LHCN-M2 (cell line): ENCODE measurements around the gene PPM1J. TPM values are rescaled to one million over a fixed set of nuclear protein-coding genes. Genes with fewer than 3 reads are reported as not detected.
"Not testable (repeated sequence)": the region's sequence is repeated elsewhere in the genome, so short reads cannot be mapped to it uniquely, and the experiment has no call there.

Experiments used
- DNase-seq: peaks from one replicate; pipeline ENCODE4 v3.0.0-alpha.2; 2012; ENCODE audit warnings: low read depth
- total RNA-seq: library from RNA; depleted of rRNA; stranded (reverse); fragments of >200 nt; gene quantifications from 2 replicates; pipeline ENCODE4 v1.2.3, GENCODE V29; 2014

Gene PPM1J
- total RNA-seq, 1 experiment from 2014 or later, result 1.1 TPM

DNA sequence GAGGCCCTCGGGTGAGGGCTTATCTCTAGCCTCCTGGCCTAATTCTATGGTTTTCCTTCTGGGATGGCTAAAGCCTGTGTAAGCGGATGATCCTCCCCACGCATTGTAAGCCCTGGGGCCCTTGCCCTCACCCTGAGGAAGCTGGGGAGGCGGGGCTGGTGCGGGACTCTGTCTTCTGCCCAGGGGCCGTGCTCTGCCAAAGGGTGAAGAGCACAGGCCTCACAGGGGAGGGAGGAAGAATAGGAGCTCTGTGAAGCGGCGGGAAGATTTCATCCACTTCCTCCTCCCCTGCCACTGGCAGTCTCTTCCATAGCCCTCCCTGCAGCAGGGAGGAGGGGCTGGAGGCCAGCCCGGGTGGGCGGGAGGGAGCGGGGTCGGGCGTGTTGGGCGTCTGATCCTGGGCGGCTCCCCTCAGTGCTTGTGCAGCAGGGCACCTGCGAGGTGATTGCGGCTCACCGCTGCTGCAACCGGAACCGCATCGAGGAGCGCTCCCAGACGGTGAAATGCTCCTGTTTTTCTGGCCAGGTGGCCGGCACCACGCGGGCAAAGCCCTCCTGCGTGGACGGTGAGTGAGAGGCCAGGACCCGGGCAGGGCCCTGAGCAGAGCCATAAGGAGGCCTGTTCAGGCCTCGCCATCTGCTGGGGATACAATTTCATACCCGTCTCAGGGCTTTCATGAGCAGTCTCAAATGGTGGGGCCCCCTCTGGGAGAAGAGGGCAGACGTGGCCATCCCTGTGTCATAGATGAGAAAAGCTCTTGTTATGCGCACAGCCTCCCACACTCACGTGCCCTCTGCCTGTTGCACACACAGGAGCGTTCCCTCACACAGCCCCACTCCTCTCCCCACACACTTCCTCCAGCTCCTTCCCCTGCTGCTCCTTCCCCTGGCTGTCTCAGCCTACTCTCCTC is 7.7 kb upstream of the PPM1J start:
- DNase-seq, result no peak

DNA sequence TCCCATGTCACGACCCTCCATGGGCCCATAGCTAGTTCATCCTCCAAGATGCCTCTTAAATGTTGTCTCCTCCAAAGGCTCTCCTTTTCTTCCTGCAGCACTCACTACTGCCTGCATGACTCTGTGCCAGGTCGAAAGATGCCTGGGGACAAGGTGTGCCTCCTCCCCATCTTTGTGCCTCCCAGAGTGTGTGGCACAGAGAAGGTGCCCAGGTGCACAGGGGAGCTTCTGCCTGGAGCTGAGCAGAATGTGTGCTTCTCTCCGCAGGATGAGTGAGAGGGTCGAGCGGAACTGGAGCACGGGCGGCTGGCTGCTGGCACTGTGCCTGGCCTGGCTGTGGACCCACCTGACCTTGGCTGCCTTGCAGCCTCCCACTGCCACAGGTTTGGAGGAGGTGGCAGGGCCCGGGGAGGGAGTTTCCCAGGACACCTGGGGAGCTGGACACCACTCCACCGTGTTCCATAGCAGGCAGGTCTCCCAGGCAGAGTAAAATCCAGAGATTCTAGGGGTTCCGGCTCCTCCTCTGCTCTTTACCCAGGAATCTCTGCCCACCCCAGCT is 6.9 kb upstream of the PPM1J start:
- no peak for DNase-seq

DNA sequence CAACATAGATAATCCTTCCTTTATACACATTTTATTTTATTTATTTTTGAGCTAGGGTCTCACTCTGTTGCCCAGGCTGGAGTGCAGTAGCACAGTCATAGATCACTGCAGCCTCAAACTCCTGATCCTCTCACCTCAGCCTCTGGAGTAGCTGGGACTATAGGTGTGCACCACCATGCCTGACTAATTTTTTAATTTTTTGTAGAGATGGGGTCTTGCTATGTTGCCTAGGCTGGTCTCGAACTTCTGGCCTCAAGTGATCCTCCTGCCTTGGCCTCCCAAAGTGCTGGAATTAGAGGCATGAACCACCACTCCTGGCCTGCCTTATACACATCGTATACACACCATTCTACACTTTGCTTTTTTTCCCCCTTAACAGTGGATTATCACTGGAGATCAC is 6.2 kb upstream of the PPM1J start:
- DNase-seq, result not testable (repeated sequence)

DNA sequence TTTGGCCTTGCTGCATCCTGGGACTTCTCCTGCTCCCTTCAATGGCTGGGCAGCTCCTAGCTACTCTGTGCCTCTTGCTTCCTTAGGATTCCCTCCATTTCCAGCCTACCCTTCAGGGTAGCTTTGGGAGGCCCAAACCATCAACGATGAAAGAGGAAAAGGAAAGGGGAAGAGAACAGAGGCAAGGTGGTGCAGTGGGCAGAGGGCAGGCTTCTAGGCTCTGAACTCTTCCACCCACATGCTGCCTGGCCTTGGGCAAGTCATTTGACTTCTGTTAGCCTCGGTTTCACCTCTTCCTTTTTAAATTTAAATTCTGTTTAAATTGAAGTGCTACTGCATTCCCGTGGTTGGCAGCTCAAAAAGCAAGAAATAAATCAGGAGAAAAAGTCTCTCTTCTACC is 5.7 kb upstream of the PPM1J start:
- DNase-seq, result no peak

DNA sequence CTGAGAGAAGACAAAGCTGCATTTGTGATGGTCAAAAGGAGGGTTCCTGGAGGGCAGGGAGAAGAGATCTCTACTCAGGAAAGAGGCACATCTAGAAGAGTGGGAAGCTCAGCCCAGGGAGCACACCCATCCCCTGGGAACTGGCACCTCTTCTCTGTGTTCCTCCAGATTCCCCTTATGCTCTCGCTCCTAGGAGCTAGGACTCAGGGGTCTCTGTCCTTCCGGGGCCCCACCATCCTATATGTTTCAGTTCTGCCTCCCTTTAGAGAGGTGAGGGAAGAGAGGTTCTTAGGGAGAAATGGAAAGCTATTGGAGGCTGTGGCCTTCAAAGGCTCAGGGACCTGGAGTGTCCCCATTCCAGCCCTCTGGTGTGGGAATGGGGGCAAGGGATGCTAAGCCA is 4.6 kb upstream of the PPM1J start:
- no peak for DNase-seq

DNA sequence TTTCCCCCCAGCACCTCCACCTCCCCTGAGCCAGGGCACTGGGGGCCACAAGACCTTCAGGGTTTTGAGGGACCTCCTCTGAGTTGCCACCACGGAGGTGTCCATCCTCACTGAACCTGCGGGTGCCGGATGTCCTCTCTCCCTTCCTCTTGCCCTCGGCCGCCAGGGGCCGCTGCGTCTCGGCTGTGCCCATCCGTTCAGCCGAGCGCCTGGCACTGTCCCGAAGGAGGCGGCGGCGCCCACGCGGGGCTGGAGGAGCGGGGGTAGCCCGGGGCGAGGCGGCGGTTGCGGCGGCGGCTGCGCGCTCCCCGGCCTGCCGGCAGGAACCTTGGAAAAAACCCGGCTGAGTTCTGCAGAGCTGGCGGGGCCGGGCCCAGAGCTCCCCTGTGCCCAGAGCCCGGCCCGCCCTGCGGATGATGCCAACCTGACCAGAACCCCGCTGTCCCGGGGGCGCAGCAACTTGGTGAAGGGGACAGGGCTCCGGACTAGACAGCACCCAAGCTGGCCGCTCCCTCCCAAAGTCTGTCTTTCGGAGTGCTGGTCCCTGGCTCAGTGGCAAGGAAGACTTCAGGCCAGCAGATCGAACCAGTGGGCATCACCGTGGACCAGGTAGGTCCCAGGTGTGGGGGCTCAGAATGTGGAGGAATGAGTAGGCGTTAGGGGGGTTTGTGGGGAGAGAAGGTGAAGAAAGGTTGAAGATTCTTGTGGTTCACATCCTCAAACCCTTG is 3.7 kb upstream of the PPM1J start:
- peak; percentile 50 for DNase-seq

DNA sequence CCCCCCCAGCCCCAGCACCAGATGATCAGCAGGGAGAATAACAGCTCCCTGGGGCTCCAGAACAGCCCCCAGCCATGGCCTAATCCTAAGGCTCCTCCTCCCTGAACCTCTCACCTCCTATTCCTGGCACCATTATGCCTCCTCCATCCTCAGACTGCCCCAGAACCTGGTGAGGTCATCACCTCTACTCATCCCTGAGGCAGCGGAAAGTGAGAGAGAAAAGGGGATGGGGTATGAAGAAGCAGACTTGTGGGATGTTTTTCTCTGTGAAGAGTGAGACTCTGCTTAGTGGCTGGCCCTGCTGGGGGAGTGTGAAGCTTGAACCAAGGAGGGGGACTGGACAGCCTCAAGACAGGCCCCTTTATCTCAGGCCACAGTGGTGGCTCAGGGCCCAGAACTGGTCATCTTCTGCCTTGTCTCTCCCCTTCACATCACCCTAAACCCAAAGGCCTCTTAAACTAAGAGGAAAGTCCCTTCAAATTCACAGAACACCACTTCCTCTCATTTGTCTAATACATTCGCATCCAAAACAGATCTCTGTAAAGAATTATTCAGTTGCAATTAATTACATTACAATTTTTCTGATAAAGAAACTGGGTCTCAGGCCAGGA is 2.2 kb upstream of the PPM1J start:
- DNase-seq, result no peak

DNA sequence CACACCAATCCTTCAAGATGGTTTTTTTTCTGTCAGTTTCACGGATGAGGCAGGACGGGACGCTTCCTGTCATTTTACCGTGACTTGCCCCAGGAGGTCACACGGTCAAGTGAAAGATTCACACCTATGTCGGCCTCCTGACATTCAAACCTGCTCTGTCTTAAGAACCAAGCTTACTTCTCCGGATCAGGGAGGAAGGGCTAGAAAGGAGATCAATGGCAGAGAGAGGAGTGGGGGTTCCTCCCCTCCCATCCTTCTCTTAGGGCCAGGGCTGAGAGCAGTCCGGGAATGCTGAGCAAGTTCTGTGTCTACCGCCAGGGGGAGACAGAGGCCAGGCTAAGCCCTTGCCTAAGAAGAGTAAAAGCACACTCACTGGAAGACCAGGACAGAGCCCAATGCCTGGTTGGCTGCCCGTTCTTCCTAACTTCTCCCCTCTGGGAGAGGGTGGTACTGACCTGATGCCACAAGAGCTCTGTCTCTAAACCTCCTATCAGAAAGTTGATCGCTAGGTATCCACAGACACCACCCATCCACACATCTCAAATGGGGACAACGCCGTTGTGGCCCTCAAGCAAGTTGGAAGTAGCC is 1.1 kb upstream of the PPM1J start:
- DNase-seq, result peak; percentile 83

DNA sequence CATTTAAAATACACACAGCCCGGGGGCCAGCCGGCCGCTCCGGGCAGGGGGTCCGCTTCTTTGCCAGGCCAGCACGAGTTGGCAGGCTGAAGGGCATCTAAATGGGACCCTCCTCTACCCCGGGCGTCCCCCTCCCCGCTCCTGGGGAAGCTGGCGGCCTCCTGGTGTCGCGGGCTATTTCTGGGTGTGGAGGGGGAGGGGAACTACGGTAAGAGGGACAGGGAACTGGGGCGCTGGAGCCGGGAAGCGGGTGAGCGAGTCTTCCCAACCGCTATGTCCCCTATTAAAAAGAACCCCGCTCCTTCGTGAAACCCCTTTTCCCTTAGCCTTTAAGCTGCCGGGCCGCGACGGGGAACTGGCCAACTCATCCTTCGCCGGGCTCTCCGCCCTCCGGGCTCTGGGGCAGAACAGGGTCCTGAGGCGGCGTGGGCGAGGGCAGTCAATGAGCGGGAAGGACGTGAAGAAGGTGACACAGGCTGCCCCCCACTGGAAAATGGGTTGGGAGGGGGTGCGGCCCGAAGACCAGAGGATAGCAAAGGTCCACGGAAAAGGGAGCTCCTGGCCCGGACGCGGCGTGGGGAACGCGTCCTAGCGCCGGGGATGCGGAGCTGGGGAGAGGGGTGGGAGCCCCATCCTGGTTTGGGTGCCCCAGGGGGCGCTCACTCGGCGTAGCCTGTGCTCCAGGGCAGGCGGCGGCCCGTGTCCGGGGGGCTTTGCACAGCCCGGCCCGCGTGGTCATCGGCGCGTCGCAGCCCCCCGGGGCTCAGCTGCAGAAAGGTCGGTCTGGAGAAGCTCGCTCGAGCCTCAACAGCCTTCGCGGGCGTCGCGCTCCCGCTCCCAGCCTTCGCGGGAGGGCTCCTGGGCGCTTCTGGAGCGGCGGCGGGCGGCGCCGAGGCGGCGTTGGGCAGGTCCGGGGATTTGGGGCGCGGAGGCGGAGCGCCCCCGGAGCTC is 544 bp downstream of the PPM1J start:
- DNase-seq, result no peak

DNA sequence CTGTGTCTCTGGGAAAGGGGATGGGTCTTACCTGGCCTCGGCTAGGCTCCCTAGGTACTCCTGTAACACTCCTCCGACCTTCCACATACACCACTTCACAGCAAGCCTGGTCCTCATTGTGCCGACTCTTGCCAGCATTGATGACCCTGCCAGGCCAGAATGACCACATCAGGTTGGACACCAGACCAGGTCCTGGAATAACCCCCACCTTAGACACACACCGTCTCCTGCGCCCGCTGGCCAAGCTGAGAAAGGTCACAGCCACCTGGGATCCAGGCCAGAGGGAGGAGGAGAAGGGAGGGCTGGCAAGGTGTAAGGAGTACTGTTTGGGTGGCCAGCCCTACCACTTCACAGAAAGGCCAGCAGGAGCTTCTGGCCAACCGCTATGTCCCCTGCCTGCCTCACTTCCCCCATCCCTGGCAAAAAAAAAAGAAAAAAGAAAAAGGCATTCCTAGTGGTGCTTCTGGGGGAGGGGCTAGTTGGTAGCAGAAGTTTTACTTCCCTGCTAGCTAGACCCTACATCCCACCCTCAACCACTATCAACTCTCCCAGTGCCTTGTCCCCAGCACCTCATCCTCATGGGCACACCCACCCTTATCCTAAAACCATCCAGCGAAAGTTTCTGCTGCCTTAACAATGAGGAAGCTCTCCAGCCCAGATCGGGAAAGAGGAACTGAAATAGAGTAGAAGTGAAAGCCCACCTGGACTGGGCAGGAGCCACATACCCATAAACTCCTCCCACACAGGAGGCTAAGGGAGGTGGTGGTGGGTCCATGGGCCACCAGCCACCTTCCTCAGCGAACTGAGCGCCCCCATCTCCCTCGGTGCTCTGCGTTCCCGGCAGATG is 1.4 kb downstream of the PPM1J start:
- DNase-seq, result no peak

DNA sequence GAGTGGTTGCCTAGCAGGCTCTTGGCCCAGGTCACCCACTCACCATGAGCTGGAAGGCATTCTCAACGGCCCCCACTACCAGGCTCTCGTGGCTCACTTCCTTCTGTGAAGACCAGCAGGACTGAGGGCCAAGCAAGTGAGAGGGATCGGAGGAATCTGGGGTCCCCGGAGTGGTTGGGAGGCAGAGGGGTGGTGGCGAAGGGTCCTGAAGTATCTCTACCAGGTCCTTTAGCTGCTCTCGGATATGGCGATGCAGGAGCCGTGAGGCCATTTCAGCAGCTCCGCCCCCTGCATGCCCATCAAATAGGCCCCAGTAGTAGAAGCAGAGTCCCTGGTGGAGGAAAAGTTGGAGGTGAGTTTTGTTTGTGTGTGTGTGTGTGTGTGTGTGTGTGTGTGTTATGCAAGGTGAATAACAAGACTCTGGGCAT is 2.4 kb downstream of the PPM1J start:
- DNase-seq, result no peak

DNA sequence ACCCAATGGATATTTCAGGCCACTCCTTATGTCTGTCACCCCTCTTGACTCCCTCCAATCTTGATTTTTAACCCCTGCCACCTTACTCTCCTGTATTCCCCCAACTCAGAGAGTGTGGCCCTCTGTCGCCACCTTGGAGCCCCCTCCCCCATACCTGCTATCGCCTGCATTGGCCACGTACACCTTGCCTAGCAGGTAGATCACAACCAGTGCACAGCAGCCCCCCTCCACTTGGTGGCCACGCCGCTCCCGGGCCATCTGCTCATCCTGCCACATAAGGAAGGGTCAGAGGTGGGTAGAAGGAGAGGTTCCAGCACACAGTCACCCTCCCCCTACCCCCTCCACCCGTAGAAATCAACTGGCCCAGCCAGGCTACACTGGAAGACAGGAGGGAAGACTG is 2.9 kb downstream of the PPM1J start:
- no peak for DNase-seq

DNA sequence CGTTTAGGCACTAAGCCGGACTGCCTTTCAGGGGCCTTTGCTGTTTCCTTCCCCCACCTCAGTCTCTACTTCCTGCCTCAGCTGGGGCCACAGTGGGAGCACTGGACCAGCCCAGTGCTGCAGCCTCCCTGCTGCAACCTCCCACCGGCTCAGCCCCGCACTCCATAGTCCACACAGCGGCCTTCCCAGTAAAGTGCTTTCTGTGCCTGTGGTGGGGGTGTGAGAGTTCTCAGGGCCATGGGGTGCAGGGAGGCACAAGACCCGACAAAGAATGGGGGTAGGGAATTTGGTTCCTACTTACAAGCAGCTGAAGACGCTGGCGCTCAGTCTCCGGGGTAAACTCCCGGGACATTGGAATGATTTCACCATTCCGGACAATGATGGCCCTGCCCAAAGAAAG is 3.5 kb downstream of the PPM1J start:
- DNase-seq, result no peak

DNA sequence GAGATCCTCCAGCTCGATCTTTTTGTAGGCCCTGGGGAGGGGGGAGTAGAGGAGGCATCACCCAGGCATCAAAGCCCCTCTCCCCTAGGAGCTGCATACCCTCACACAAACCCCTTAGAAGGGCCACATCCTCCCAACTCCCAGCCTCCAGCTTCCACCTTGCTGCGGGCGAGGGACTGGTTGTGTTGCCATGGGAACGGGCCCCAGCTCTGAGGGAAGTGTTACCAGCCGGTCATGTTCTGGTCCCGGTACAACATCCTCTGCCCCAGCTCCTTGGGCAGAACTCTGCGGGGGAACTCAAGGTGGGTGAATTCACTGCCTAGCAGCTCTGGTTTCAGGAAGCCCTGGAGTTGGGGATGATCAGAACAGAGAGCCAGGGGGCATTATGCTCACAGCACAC is 4.1 kb downstream of the PPM1J start:
- DNase-seq, result no peak

DNA sequence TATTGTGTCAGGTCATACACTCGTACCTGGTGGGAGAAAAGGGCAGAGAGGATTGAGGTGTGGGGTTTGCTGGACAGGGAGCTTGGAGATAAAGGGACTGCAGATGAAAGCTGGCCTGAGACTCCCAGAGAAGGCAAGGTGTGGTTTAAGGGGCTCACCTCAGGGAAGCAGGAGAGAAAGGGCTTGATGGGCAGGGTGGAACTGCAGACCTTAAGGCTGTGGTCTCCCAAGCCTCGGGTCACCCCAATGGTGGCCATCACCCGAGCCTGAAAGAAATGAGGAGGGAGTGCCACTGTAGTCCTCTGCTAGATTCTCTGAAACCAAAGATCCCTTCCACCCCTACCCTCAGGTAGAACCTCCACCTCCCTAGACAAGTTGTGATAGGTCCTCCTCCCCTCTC is 4.5 kb downstream of the PPM1J start:
- no peak for DNase-seq

DNA sequence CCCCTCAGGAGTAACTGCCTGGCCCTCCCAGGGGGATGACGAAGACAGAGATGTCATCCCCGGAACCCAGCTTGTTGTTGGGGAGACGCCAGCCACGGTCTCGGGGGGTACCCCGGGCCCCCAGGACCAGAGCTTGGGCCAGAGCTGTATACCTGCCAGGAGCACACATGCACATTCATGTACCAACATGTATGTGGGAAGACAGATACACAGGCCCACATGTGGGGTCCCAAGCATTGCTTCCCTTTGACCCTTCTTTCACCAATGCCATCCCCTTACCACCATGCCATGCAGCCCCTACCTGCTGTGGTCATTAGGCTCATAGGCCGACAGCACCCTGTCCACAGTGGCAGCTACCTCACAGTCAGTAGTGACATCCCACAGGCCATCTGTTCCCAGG is 5.0 kb downstream of the PPM1J start:
- DNase-seq, result no peak

DNA sequence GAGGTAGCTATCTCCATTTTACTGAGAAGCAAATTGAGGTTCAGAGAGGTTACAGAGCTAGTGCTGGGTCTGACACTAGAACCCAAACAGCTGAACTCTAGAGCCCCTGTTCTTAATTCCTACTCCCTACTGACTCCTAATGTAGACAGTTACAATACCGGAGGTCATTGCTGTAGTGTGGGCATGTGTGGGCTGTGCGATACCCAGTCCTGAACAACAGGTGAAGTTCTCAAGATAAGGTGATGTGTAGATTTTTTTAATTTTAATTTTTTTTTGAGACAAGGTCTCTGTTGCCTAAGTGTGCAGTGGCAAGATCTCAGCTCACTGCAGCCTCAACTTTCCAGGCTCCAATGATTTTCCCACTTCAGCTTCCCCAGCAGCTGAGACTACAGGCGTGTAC is 6.6 kb downstream of the PPM1J start:
- no peak for DNase-seq

DNA sequence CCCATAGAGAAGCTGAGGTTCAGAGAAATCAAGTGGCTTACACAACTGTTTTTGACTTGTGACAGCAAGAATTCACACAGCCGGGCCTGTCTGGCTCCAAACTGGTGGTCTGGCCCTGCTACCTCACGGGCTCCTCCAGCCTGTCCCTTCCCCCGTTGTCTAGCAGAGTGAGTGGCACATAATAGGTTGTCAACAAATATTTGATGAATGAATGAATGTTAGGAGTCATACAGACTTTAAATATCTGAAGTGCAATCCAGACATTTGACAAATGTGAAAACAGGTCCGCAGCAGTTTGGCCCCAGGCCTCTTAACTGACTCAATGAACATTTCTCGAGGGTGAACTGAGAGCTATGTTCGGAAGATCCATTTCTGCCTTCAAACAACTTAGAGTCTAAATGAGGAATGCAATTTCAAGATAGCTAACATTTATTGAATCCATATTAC is 7.1 kb downstream of the PPM1J start:
- DNase-seq, result no peak

DNA sequence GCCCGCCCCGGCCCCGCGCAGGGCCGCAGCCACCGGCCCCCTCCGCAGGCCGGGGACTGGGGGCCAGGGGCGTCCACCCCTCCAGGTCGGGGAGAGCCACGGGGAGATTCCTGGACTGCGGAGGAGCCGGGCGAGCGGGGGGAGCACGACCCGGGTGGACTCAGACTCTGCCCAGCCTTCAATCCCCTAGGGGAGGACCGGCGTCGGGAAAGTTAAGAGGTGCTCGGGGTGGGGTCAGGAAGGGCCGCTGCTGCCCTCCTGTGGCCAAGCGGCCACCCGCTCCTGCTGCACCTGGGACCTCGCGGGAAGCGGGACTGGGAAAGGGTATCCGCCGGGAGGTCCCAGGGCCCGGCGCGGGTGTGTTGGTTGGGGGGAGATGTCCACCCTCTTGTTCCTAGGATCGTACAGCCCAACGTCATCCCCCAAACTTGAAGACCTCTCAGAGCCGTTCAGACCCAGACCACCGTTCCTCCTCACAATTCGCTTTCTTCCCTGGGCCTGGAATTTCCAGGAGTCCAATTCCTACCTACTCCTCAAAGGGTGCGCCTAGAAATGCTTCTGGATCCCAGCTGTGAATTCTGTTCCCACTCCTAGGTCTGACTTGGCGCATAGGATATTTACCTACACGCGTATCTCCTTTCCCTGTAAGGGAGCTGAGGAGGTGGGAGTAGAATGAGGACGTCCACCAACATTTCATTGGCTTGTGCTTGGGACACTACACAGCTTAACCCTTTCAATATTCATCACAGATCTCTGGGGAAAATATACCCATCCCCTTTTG is 7.7 kb downstream of the PPM1J start:
- DNase-seq, result peak; percentile 88
